ENCODE measurements around the gene IKZF5.

The IKZF5 gene

GRCh38 chr10:122995936-122996335 is 12.7 kb downstream of the IKZF5 start:
- Histone ChIP-seq H3K27me3 (ENCODE audit: control insufficient read depth, insufficient read depth, low read length) (no peaks in the 10 kb centered on the region), H3K4me3 (ENCODE audit: low read depth, low read length) (no peak overlapping the region), H3K9me3 (ENCODE audit: control insufficient read depth, insufficient read depth, low read length) (no peaks in the 10 kb centered on the region), H3K9ac (ENCODE audit: low read depth, low read length) (no peak overlapping the region), H3K36me3 (ENCODE audit: control insufficient read depth, insufficient read depth, low read length) (no peaks in the 10 kb centered on the region), H3K4me1 (ENCODE audit: control insufficient read depth, insufficient read depth, low read length) (peaks cover 5% of the 10 kb centered on the region)

- H3K4me1 ChIP-seq (ENCODE audit: control insufficient read depth, insufficient read depth, low read length) = no peaks in the 10 kb centered on the region
- no peak overlapping the region for H3K9ac ChIP-seq (ENCODE audit: low read depth, low read length)
- H3K36me3 ChIP-seq (ENCODE audit: control insufficient read depth, insufficient read depth, low read length) = no peaks in the 10 kb centered on the region
- H3K9me3 ChIP-seq (ENCODE audit: control insufficient read depth, insufficient read depth, low read length) = no peaks in the 10 kb centered on the region
- no peak overlapping the region for H3K4me3 ChIP-seq (ENCODE audit: low read depth, low read length)
- no peaks in the 10 kb centered on the region for H3K27me3 ChIP-seq (ENCODE audit: control insufficient read depth, insufficient read depth, low read length)
These were observed 14.7 kb downstream of the IKZF5 start for GRCh38 chr10:122993797-122994336.

- Histone ChIP-seq H3K4me1 (ENCODE audit: control insufficient read depth, insufficient read depth, low read length) (no peaks in the 10 kb centered on the region), H3K27me3 (ENCODE audit: control insufficient read depth, insufficient read depth, low read length) (no peaks in the 10 kb centered on the region), H3K36me3 (ENCODE audit: control insufficient read depth, insufficient read depth, low read length) (no peaks in the 10 kb centered on the region), H3K4me3 (ENCODE audit: low read depth, low read length) (no peak overlapping the region), H3K9me3 (ENCODE audit: control insufficient read depth, insufficient read depth, low read length) (no peaks in the 10 kb centered on the region), H3K9ac (ENCODE audit: low read depth, low read length) (no peak overlapping the region)
These were observed 16.5 kb downstream of the IKZF5 start for GRCh38 chr10:122992031-122992585.

GRCh38 chr10:122990278-122990677 is 18.3 kb downstream of the IKZF5 start:
- no peak overlapping the region for H3K9ac ChIP-seq (ENCODE audit: low read depth, low read length)
- H3K4me3 ChIP-seq (ENCODE audit: low read depth, low read length) = no peak overlapping the region
- H3K36me3 ChIP-seq (ENCODE audit: control insufficient read depth, insufficient read depth, low read length) = no peaks in the 10 kb centered on the region
- no peaks in the 10 kb centered on the region for H3K4me1 ChIP-seq (ENCODE audit: control insufficient read depth, insufficient read depth, low read length)
- H3K27me3 ChIP-seq (ENCODE audit: control insufficient read depth, insufficient read depth, low read length) = no peaks in the 10 kb centered on the region
- H3K9me3 ChIP-seq (ENCODE audit: control insufficient read depth, insufficient read depth, low read length) = no peaks in the 10 kb centered on the region

- H3K4me1 ChIP-seq (ENCODE audit: control insufficient read depth, insufficient read depth, low read length) = no peaks in the 10 kb centered on the region
- no peaks in the 10 kb centered on the region for H3K27me3 ChIP-seq (ENCODE audit: control insufficient read depth, insufficient read depth, low read length)
- no peaks in the 10 kb centered on the region for H3K36me3 ChIP-seq (ENCODE audit: control insufficient read depth, insufficient read depth, low read length)
- no peak overlapping the region for H3K4me3 ChIP-seq (ENCODE audit: low read depth, low read length)
- H3K9me3 ChIP-seq (ENCODE audit: control insufficient read depth, insufficient read depth, low read length) = no peaks in the 10 kb centered on the region
- H3K9ac ChIP-seq (ENCODE audit: low read depth, low read length) = no peak overlapping the region
These were observed 20.1 kb downstream of the IKZF5 start for GRCh38 chr10:122988501-122988900.

- Histone ChIP-seq H3K4me1 (ENCODE audit: control insufficient read depth, insufficient read depth, low read length) (peaks cover 2% of the 10 kb centered on the region), H3K36me3 (ENCODE audit: control insufficient read depth, insufficient read depth, low read length) (no peaks in the 10 kb centered on the region), H3K9ac (ENCODE audit: low read depth, low read length) (no peak overlapping the region), H3K9me3 (ENCODE audit: control insufficient read depth, insufficient read depth, low read length) (no peaks in the 10 kb centered on the region), H3K4me3 (ENCODE audit: low read depth, low read length) (no peak overlapping the region), H3K27me3 (ENCODE audit: control insufficient read depth, insufficient read depth, low read length) (no peaks in the 10 kb centered on the region)
These were observed 22.3 kb downstream of the IKZF5 start for GRCh38 chr10:122986335-122986734.

- H3K27me3 ChIP-seq (ENCODE audit: control insufficient read depth, insufficient read depth, low read length) = no peaks in the 10 kb centered on the region
- no peak overlapping the region for H3K9ac ChIP-seq (ENCODE audit: low read depth, low read length)
- peaks cover 2% of the 10 kb centered on the region for H3K36me3 ChIP-seq (ENCODE audit: control insufficient read depth, insufficient read depth, low read length)
- H3K9me3 ChIP-seq (ENCODE audit: control insufficient read depth, insufficient read depth, low read length) = no peaks in the 10 kb centered on the region
- no peak overlapping the region for H3K4me3 ChIP-seq (ENCODE audit: low read depth, low read length)
- peaks cover 11% of the 10 kb centered on the region for H3K4me1 ChIP-seq (ENCODE audit: control insufficient read depth, insufficient read depth, low read length)
These were observed 23.9 kb downstream of the IKZF5 start for GRCh38 chr10:122984708-122985107.

- H3K9me3 ChIP-seq (ENCODE audit: control insufficient read depth, insufficient read depth, low read length) = no peaks in the 10 kb centered on the region
- H3K9ac ChIP-seq (ENCODE audit: low read depth, low read length) = no peak overlapping the region
- peaks cover 2% of the 10 kb centered on the region for H3K36me3 ChIP-seq (ENCODE audit: control insufficient read depth, insufficient read depth, low read length)
- H3K27me3 ChIP-seq (ENCODE audit: control insufficient read depth, insufficient read depth, low read length) = no peaks in the 10 kb centered on the region
- no peak overlapping the region for H3K4me3 ChIP-seq (ENCODE audit: low read depth, low read length)
- peaks cover 11% of the 10 kb centered on the region for H3K4me1 ChIP-seq (ENCODE audit: control insufficient read depth, insufficient read depth, low read length)
These were observed 24.7 kb downstream of the IKZF5 start for GRCh38 chr10:122983898-122984297.

GRCh38 chr10:122981066-122981464 is 27.5 kb downstream of the IKZF5 start:
- Histone ChIP-seq H3K27me3 (ENCODE audit: control insufficient read depth, insufficient read depth, low read length) (peaks cover 2% of the 10 kb centered on the region), H3K36me3 (ENCODE audit: control insufficient read depth, insufficient read depth, low read length) (peaks cover 2% of the 10 kb centered on the region), H3K4me3 (ENCODE audit: low read depth, low read length) (peak overlapping the region; percentile 86), H3K9me3 (ENCODE audit: control insufficient read depth, insufficient read depth, low read length) (no peaks in the 10 kb centered on the region), H3K4me1 (ENCODE audit: control insufficient read depth, insufficient read depth, low read length) (peaks cover 11% of the 10 kb centered on the region), H3K9ac (ENCODE audit: low read depth, low read length) (no peak overlapping the region)

- Histone ChIP-seq H3K4me3 (ENCODE audit: low read depth, low read length) (peak within 1 kb of the TSS; percentile 86), H3K36me3 (ENCODE audit: control insufficient read depth, insufficient read depth, low read length) (peaks cover 2% of the 10 kb centered on the region), H3K9ac (ENCODE audit: low read depth, low read length) (peak within 1 kb of the TSS; percentile 98), H3K27me3 (ENCODE audit: control insufficient read depth, insufficient read depth, low read length) (peaks cover 2% of the 10 kb centered on the region), H3K4me1 (ENCODE audit: control insufficient read depth, insufficient read depth, low read length) (peaks cover 11% of the 10 kb centered on the region), H3K9me3 (ENCODE audit: control insufficient read depth, insufficient read depth, low read length) (no peaks in the 10 kb centered on the region)
These were observed 28.2 kb downstream of the IKZF5 start, which contains the start of gene PSTK for GRCh38 chr10:122980209-122981065. Gene PSTK (plus strand): TSS chr10:122980401. CDS start chr10:122980480, 79 bp downstream.

- peaks cover 2% of the 10 kb centered on the region for H3K27me3 ChIP-seq (ENCODE audit: control insufficient read depth, insufficient read depth, low read length)
- no peaks in the 10 kb centered on the region for H3K4me1 ChIP-seq (ENCODE audit: control insufficient read depth, insufficient read depth, low read length)
- H3K9ac ChIP-seq (ENCODE audit: low read depth, low read length) = no peak overlapping the region
- H3K36me3 ChIP-seq (ENCODE audit: control insufficient read depth, insufficient read depth, low read length) = no peaks in the 10 kb centered on the region
- H3K4me3 ChIP-seq (ENCODE audit: low read depth, low read length) = no peak overlapping the region
- no peaks in the 10 kb centered on the region for H3K9me3 ChIP-seq (ENCODE audit: control insufficient read depth, insufficient read depth, low read length)
These were observed 34.0 kb downstream of the IKZF5 start for GRCh38 chr10:122974543-122975064.

All from iPS-15b (cell line).